ENCODE measurements around the gene ABCA13. TPM values are rescaled to one million over a fixed set of nuclear protein-coding genes. Genes with fewer than 3 reads are reported as not detected.

Gene ABCA13
- total and polyA plus RNA-seq, 2 donors (not counting 3 experiments of a cell fraction or from before 2014, with no cell fraction given) = 0.01 to 0.11 TPM

- intact Hi-C loops (cut with micrococcal nuclease) (no loop called here), dilution Hi-C loops (cut with MboI; ENCODE audit: extremely low pct_ligation_motif_present, low sequenced_read_pairs) (no loop called here)
- Histone ChIP-seq H2AFZ (ENCODE audit: low read depth, low read length) (no peak overlapping the region), H3K4me1 (ENCODE audit: control insufficient read depth, extremely low read depth, insufficient read depth, low read length) (no peaks in the 10 kb centered on the region), H3K27ac (ENCODE audit: insufficient read depth, low read depth, low read length) (no peak overlapping the region), H3K79me2 (ENCODE audit: control insufficient read depth, insufficient read depth, low read length) (no peaks in the 10 kb centered on the region), H3K9ac (replicated peaks; ENCODE audit: extremely low read depth, insufficient read depth, low read length) (no peak overlapping the region), H3K4me2 (ENCODE audit: insufficient read depth, low read length) (no peak overlapping the region), H3K9me1 (replicated peaks; ENCODE audit: control insufficient read depth, extremely low read depth, insufficient read depth, low read length) (no peaks in the 10 kb centered on the region), H4K20me1 (replicated peaks; ENCODE audit: control insufficient read depth, extremely low read depth, insufficient read depth, low read length) (no peaks in the 10 kb centered on the region), H3K4me3 (replicated peaks in 1 of 3; ENCODE audit: insufficient read depth in 1 of 3, low read depth in 1 of 3, low read length in 3 of 3) (no peak overlapping the region), H3K36me3 (ENCODE audit: control insufficient read depth in 2 of 2, extremely low read depth in 1 of 2, insufficient read depth in 2 of 2, low read length in 2 of 2) (no peaks in the 10 kb centered on the region), H3K27me3 (ENCODE audit: control insufficient read depth in 2 of 2, insufficient read depth in 2 of 2, low read length in 2 of 2) (no peaks in the 10 kb centered on the region), H3K9me3 (replicated peaks; ENCODE audit: control insufficient read depth, insufficient read depth, low read length) (peaks cover 2% of the 10 kb centered on the region)
- CTCF ChIA-PET = no interaction called here
- no TSS peak for BruUV-seq (replicated peaks)
- no peak for FAIRE-seq
- POLR2A ChIA-PET = no interaction called here
- no peak for DNase-seq (ENCODE audit: low read depth, low spot score)
- no peak for TF ChIP-seq GATA2 (IDR thresholded peaks at IDR 0.05; ENCODE audit: insufficient read depth, insufficient read length, low read depth, low read length)
- TF ChIP-seq POLR2AphosphoS5 (IDR thresholded peaks at IDR 0.05; ENCODE audit: insufficient read depth, low read depth, low read length) = no peak
- no peak for TF ChIP-seq EZH2 (IDR thresholded peaks at IDR 0.05; ENCODE audit: borderline replicate concordance, low read depth, low read length, severe bottlenecking)
- TF ChIP-seq JUN (IDR thresholded peaks at IDR 0.05; ENCODE audit: borderline replicate concordance, insufficient read depth, insufficient read length, low read depth) = no peak
Measured at GRCh38 chr7:48587475-48587874, 416.2 kb downstream of the ABCA13 start.

- TF ChIP-seq EZH2 (IDR thresholded peaks at IDR 0.05; ENCODE audit: borderline replicate concordance, low read depth, low read length, severe bottlenecking) = no peak
- TF ChIP-seq MYC (IDR thresholded peaks at IDR 0.05; ENCODE audit: low read depth, low read length) = no peak
- TF ChIP-seq GATA2 (IDR thresholded peaks at IDR 0.05; ENCODE audit: insufficient read depth, insufficient read length, low read depth, low read length) = no peak
- TF ChIP-seq MAX (IDR thresholded peaks at IDR 0.05; ENCODE audit: insufficient read depth, insufficient read length) = no peak
- TF ChIP-seq FOS (IDR thresholded peaks at IDR 0.05; ENCODE audit: borderline replicate concordance, insufficient read depth, low read length) = no peak
- no peak for TF ChIP-seq POLR2AphosphoS5 (IDR thresholded peaks at IDR 0.05; ENCODE audit: insufficient read depth, low read depth, low read length)
- TF ChIP-seq CTCF (IDR thresholded peaks at IDR 0.05; ENCODE audit: extremely low read depth in 1 of 2, insufficient read depth in 1 of 2, low read depth in 1 of 2, low read length in 2 of 2) = no peak
- no peak for TF ChIP-seq POLR2A (IDR thresholded peaks at IDR 0.05; ENCODE audit: low read depth, low read length)
- no peak for TF ChIP-seq JUN (IDR thresholded peaks at IDR 0.05; ENCODE audit: borderline replicate concordance, insufficient read depth, insufficient read length, low read depth)
- H2AFZ ChIP-seq (ENCODE audit: low read depth, low read length) = no peak overlapping the region
- FAIRE-seq = no peak
- no peaks in the 10 kb centered on the region for H3K9me1 ChIP-seq (replicated peaks; ENCODE audit: control insufficient read depth, extremely low read depth, insufficient read depth, low read length)
- dilution Hi-C loops (cut with MboI; ENCODE audit: extremely low pct_ligation_motif_present, low sequenced_read_pairs) = no loop called here
- H3K27me3 ChIP-seq (ENCODE audit: control insufficient read depth in 2 of 2, insufficient read depth in 2 of 2, low read length in 2 of 2) = no peaks in the 10 kb centered on the region
- intact Hi-C loops (cut with micrococcal nuclease) = no loop called here
- H3K4me3 ChIP-seq (replicated peaks in 1 of 3; ENCODE audit: insufficient read depth in 1 of 3, low read depth in 1 of 3, low read length in 3 of 3) = no peak overlapping the region
- no peaks in the 10 kb centered on the region for H3K79me2 ChIP-seq (ENCODE audit: control insufficient read depth, insufficient read depth, low read length)
- ChIA-PET POLR2A (no interaction called here), CTCF (no interaction called here)
- no peak overlapping the region for H3K4me2 ChIP-seq (ENCODE audit: insufficient read depth, low read length)
- H4K20me1 ChIP-seq (replicated peaks; ENCODE audit: control insufficient read depth, extremely low read depth, insufficient read depth, low read length) = no peaks in the 10 kb centered on the region
- BruUV-seq (replicated peaks) = no TSS peak
- no peaks in the 10 kb centered on the region for H3K36me3 ChIP-seq (ENCODE audit: control insufficient read depth in 2 of 2, extremely low read depth in 1 of 2, insufficient read depth in 2 of 2, low read length in 2 of 2)
- no peak overlapping the region for H3K9ac ChIP-seq (replicated peaks; ENCODE audit: extremely low read depth, insufficient read depth, low read length)
- H3K4me1 ChIP-seq (ENCODE audit: control insufficient read depth, extremely low read depth, insufficient read depth, low read length) = no peaks in the 10 kb centered on the region
- no peaks in the 10 kb centered on the region for H3K9me3 ChIP-seq (replicated peaks; ENCODE audit: control insufficient read depth, insufficient read depth, low read length)
- no peak overlapping the region for H3K27ac ChIP-seq (ENCODE audit: insufficient read depth, low read depth, low read length)
- no peak for DNase-seq (ENCODE audit: low read depth, low spot score)
Measured at GRCh38 chr7:48594349-48594748, 423.1 kb downstream of the ABCA13 start.
